Mesenteric fat pad (tissue), 1 donor: ENCODE data around the gene WT1. TPM values are rescaled to one million over a fixed set of nuclear protein-coding genes. Genes with fewer than 3 reads are reported as not detected.
"Not testable (repeated sequence)": the region's sequence is repeated elsewhere in the genome, so short reads cannot be mapped to it uniquely, and the experiment has no call there.

Experiments used
- DNase-seq: peaks from one replicate; pipeline ENCODE4 v3.0.0-alpha.2; 2020; ENCODE audit warnings: low spot score
- long read RNA-seq: library from polyadenylated mRNA; unstranded; transcript quantifications from one replicate; pipeline ENCODE4 v2.0.0, GENCODE V29; 2020
- total RNA-seq: library from RNA; stranded (reverse); fragmentation: NEBNext Ultra II Directional; extraction: Animal tissue kit (Norgen Biotek cat#: 25700); gene quantifications from one replicate; pipeline ENCODE4 v1.2.1, GENCODE V29; 2021
- donor health status: DM: yes; HTN: yes; CAD: no.

Gene WT1
- total RNA-seq: 8.5 TPM
- long read RNA-seq, partial matches to known transcripts: 0 of 6 reads
- long read RNA-seq, other reads (novel, unspliced or antisense): 6 of 6 reads

- no peak for DNase-seq
These were observed at the start of gene WT1 for GRCh38 chr11:32435511-32435941. Gene WT1, minus strand, starts transcription at chr11:32435539.

- DNase-seq: no peak
These were observed 44.0 kb upstream of the WT1 start for GRCh38 chr11:32479291-32479690.

- no peak for DNase-seq
These were observed 43.0 kb upstream of the WT1 start for GRCh38 chr11:32478277-32478731.

GRCh38 chr11:32473282-32473909 lies 38.1 kb upstream of the WT1 start:
- DNase-seq: no peak

- no peak for DNase-seq
These were observed 36.9 kb upstream of the WT1 start for GRCh38 chr11:32472226-32472625.

- not testable (repeated sequence) for DNase-seq
These were observed 36.2 kb upstream of the WT1 start for GRCh38 chr11:32471544-32471943.

GRCh38 chr11:32469791-32470190 lies 34.5 kb upstream of the WT1 start:
- no peak for DNase-seq

- no peak for DNase-seq
These were observed 31.1 kb upstream of the WT1 start for GRCh38 chr11:32466279-32466915.

- no peak for DNase-seq
These were observed 28.7 kb upstream of the WT1 start for GRCh38 chr11:32464078-32464477.

- DNase-seq: no peak
These were observed 26.8 kb upstream of the WT1 start for GRCh38 chr11:32462011-32462690.

GRCh38 chr11:32456864-32457263 lies 21.5 kb upstream of the WT1 start:
- no peak for DNase-seq

- no peak for DNase-seq
These were observed 19.7 kb upstream of the WT1 start for GRCh38 chr11:32454993-32455392.

GRCh38 chr11:32451808-32452207 lies 16.5 kb upstream of the WT1 start:
- no peak for DNase-seq

- DNase-seq: no peak
These were observed 15.0 kb upstream of the WT1 start for GRCh38 chr11:32450372-32450771.

GRCh38 chr11:32448232-32448631 lies 12.9 kb upstream of the WT1 start:
- no peak for DNase-seq

GRCh38 chr11:32447252-32447651 lies 11.9 kb upstream of the WT1 start:
- DNase-seq: no peak

- DNase-seq: no peak
These were observed 10.9 kb upstream of the WT1 start for GRCh38 chr11:32446227-32446626.

- no peak for DNase-seq
These were observed 8.8 kb upstream of the WT1 start for GRCh38 chr11:32444186-32444585.

- DNase-seq: no peak
These were observed 5.6 kb upstream of the WT1 start for GRCh38 chr11:32440916-32441315.

- no peak for DNase-seq
These were observed 5.1 kb upstream of the WT1 start for GRCh38 chr11:32440312-32440908.

- DNase-seq: no peak
These were observed 4.3 kb upstream of the WT1 start for GRCh38 chr11:32439501-32440210.
